SKM-1 (cell line): ENCODE results near the gene PILRA.
"Not testable (repeated sequence)": the region's sequence is repeated elsewhere in the genome, so short reads cannot be mapped to it uniquely, and the experiment has no call there.

Source experiments
- DNase-seq: peaks from one replicate; lab custom pipeline; 2025; ENCODE audit not compliant: unreplicated experiment; lab: John Stamatoyannopoulos, UW

Gene PILRA

GRCh38 chr7:100373261-100373831, at the start of gene PILRA:
TSS of gene PILRA (plus strand) at chr7:100373487. CDS start at chr7:100373657, 170 bp downstream.
- peak; percentile 50 for DNase-seq

GRCh38 chr7:100324194-100324593, 49.1 kb upstream of the PILRA start:
- not testable (repeated sequence) for DNase-seq

GRCh38 chr7:100325671-100326070, 47.6 kb upstream of the PILRA start:
- DNase-seq = not testable (repeated sequence)

- not testable (repeated sequence) for DNase-seq
Measured at GRCh38 chr7:100326914-100327313, 46.4 kb upstream of the PILRA start.

GRCh38 chr7:100335566-100336466, 37.5 kb upstream of the PILRA start:
- DNase-seq = peak; percentile 70

- DNase-seq = not testable (repeated sequence)
Measured at GRCh38 chr7:100338083-100338696, 35.1 kb upstream of the PILRA start.

- not testable (repeated sequence) for DNase-seq
Measured at GRCh38 chr7:100341286-100341685, 32.0 kb upstream of the PILRA start.

GRCh38 chr7:100342765-100343164, 30.5 kb upstream of the PILRA start:
- DNase-seq = no peak

- not testable (repeated sequence) for DNase-seq
Measured at GRCh38 chr7:100344124-100344559, 29.1 kb upstream of the PILRA start.

- not testable (repeated sequence) for DNase-seq
Measured at GRCh38 chr7:100344560-100345287, 28.6 kb upstream of the PILRA start.

- peak; percentile 33 for DNase-seq
Measured at GRCh38 chr7:100345288-100345672, 28.0 kb upstream of the PILRA start.

- no peak for DNase-seq
Measured at GRCh38 chr7:100346921-100347320, 26.4 kb upstream of the PILRA start.

GRCh38 chr7:100348805-100349204, 24.5 kb upstream of the PILRA start:
- DNase-seq = no peak

GRCh38 chr7:100349757-100350156, 23.5 kb upstream of the PILRA start:
- no peak for DNase-seq

- DNase-seq = no peak
Measured at GRCh38 chr7:100351657-100352058, 21.6 kb upstream of the PILRA start.

- not testable (repeated sequence) for DNase-seq
Measured at GRCh38 chr7:100352230-100352781, 21.0 kb upstream of the PILRA start.

GRCh38 chr7:100352984-100353684, 20.2 kb upstream of the PILRA start:
- no peak for DNase-seq

- no peak for DNase-seq
Measured at GRCh38 chr7:100353685-100354330, 19.5 kb upstream of the PILRA start.

GRCh38 chr7:100356416-100357068, 16.7 kb upstream of the PILRA start:
- DNase-seq = no peak
